GM12892 (cell line): ENCODE results near the gene KCNT2.
"Not testable (repeated sequence)": the region's sequence is repeated elsewhere in the genome, so short reads cannot be mapped to it uniquely, and the experiment has no call there.

Experiments
- DNase-seq: peaks from one replicate; pipeline ENCODE4 v3.0.0; 2011; ENCODE audit not compliant: insufficient read length
- FAIRE-seq: peaks from 2 replicates; lab custom pipeline; 2011; peaks lifted over from hg19 to GRCh38; lab: Jason Lieb, UNC
- POLR2A ChIP-seq: IDR thresholded peaks from 2 replicates; pipeline ENCODE4 v1.6.1; 2011; ENCODE audit warnings: low read depth, low read length, control low read depth
- POLR2AphosphoS5 ChIP-seq: IDR thresholded peaks from 2 replicates; pipeline ENCODE4 v1.6.1; 2011; ENCODE audit warnings: low read depth, low read length, control low read depth
- TAF1 ChIP-seq: IDR thresholded peaks from 2 replicates; pipeline ENCODE4 v1.6.1; 2011; ENCODE audit warnings: low read depth, mild to moderate bottlenecking, control low read depth, low read length, borderline replicate concordance

The KCNT2 gene

DNA sequence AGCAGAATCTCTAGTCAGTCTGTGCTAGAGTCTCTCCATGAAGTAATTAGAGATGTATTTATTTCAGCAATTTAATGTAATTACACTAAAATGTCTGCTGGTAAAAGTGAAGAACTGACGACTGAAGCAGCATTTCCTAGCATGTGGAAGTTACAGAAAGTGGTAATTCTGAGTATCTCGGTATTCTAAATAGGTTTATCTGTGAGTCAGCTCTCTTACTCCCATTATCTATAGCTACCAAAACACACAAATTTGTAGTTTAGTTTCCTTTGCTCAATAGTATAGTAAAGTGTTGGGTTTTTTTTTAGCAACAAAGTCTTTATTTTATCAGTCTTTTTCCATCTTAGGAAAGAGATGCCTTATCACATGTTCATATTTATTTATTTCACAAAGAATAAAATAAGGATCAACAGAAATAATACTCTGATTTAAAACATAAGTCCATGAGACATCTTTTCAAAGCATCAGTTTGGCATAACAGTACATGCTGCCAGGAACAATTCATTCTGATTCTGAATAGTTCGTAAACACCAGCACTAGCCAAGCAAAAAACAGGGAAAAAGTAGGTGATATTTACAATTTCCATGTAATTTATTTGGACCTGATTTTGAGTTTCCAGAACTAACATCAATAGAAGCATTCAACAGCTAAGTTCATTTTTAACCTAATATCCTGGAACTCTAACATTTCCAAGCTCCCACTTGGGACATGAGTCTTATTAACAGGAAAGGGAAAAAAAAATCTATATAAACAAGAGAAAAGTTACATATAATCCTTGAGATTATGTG is 76.3 kb downstream of the KCNT2 start:
- DNase-seq, result no peak
- TF ChIP-seq TAF1 (no peak), POLR2A (no peak), POLR2AphosphoS5 (no peak)
- no peak for FAIRE-seq

DNA sequence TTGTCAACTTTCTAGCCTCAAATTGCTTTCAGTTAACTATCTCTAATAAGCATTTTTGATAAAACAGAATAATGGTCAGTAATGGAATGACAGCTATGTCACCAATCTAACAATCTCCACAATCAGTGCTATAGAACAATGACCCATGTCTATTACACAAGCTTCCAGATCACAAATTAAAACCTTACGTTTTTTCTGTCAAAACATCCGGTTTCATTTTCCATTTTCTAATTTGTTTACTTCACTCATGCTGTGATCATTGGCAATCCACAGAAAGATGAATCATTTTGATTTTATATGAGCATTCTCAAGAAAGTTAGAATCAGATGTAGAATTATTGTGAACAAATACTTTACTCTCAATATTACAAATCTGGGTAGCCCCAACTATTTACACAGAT is 80.3 kb downstream of the KCNT2 start:
- no peak for TF ChIP-seq TAF1
- TF ChIP-seq POLR2A, result no peak
- TF ChIP-seq POLR2AphosphoS5, result no peak
- FAIRE-seq, result no peak
- DNase-seq, result no peak

DNA sequence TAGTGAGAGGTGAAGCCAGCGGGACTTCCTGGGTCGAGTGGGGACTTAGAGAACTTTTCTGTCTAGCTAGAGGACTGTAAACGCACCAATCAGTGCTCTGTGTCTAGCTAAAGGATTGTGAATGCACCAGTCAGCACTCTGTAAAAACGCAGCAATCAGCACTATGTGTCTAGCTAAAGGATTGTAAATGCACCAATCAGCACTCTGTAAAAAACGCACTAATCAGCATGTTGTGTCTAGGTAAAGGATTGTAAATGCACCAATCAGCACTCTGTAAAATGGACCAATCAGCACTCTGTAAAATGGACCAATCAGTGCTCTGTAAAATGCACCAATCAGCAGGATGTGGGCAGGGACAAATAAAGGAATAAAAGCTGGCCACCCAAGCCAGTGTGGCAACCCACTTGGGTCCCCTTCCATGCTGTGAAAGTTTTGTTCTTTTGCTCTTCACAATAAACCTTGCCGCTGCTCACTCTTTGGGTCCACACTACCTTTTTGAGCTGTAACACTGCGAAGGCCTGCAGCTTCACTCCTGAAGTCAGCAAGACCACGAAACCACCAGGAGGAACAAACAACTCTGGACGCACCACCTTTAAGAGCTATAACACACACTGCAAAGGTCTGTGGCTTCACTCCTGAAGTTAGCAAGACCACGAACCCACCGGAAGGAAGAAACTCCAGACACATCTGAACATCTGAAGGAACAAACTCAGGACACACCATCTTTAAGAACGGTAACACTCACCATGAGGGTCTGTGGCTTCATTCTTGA is 85.5 kb downstream of the KCNT2 start:
- FAIRE-seq, DNase-seq: not testable (repeated sequence)

DNA sequence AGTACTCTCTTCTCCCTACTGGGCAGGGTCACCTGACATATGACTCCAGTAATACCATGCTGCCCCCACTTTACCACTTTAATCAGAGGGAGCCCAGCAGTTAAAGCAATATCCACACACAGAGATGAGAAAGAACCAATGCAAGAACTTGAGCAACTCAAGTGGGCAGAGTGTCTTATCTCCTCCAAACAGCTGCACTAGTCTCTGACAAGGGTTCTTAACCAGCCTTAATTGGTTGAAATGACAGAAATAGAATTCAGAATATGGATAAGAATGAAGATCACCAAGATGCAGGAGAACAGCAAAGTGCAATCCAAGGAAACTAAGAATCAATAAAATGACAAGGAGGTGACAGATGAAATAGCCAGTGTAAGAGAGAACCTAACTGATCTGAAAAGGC is 91.0 kb downstream of the KCNT2 start:
- DNase-seq, result no peak
- FAIRE-seq, result no peak
- TF ChIP-seq POLR2AphosphoS5 (no peak), TAF1 (no peak), POLR2A (no peak)

DNA sequence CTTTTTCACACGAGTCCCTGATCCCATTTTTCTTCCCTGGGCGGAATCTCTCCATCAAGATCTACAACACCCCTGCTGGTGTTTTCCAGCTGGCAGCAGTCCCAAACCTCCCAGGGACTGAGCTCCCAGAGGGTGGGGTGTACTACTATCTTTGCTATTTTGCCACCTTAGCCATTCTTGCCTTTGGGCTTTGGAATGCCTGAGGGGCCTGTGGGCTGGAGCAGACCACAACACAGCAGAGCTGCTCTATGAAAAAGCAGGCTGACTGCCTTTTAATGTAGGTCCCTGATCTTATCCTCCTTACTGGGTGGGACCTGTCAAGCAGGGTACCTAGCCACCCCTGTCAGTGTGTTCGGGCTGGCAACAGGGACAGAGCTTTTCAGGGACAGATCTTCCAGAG is 91.9 kb downstream of the KCNT2 start:
- TF ChIP-seq TAF1 (no peak), POLR2AphosphoS5 (no peak), POLR2A (no peak)

DNA sequence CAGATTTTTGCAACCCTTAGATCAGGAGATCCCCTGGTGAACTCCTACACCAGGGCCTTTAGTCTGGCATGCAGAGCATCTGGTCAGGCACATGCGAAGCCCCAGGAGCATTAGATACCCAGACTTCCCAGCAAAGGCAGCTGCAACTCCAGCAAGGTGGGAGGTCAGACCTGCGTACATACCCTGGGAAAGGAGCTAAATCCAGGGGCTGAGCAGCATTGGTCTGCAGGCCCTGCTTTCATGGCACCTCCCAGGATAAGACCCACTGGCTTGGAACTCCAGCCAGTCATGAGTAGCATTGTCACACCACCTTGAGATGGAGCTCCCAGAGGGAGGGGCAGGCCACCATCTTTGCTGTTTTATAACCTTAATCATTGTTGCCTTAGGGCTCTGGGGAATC is 92.3 kb downstream of the KCNT2 start:
- TF ChIP-seq TAF1 (no peak), POLR2A (no peak), POLR2AphosphoS5 (no peak)
- no peak for DNase-seq
- FAIRE-seq, result no peak

More for the DNA sequence above, 91.9 kb downstream of the KCNT2 start:
- DNase-seq, result no peak
- no peak for FAIRE-seq

DNA sequence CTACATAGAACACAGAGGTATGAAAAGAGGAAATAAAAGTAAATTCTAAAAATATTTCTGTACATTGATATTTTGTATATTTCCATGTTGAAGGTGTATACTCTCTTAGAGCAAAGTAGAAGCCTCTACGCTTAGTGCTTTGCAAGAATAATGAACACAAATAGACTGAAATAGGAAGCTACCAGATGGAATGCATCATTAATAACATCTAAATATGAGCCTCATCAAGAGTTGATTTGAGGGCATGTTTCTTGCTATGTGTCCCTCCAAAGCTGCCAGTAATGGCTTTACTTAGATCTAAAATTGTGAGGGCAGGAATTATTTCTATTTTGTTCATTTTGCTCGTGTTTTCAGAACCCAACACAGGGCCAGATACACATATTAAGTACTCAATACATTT is 94.4 kb downstream of the KCNT2 start:
- FAIRE-seq, result no peak
- TF ChIP-seq POLR2AphosphoS5, result no peak
- DNase-seq, result no peak

DNA sequence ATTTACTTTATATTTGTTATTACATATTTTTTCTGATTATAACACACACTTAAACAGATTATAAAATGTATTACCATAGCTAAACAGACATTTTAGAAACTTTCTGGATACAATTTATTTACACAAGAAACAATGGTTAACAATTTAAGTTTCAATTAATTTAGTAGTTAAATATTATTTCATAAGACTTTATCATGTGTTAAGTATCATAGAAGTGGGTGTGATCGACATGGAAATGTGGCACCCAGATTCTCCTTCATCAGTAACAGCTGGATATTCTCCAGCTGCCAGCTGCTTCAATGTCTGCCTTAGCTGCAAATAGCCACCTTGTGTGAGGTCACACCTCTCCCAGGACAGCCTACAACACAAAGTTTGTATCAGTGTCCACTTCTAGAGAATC is 97.8 kb downstream of the KCNT2 start:
- FAIRE-seq, result no peak
- no peak for DNase-seq
- TF ChIP-seq TAF1 (no peak), POLR2A (no peak), POLR2AphosphoS5 (no peak)

DNA sequence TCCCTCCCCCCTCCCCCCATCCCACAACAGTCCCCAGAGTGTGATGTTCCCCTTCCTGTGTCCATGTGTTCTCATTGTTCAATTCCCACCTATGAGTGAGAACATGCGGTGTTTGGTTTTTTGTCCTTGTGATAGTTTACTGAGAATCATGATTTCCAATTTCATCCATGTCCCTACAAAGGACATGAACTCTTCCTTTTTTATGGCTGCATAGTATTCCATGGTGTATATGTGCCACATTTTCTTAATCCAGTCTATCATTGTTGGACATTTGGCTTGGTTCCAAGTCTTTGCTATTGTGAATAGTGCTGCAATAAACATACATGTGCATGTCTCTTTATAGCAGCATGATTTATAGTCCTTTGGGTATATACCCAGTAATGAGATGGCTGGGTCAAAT is 104.0 kb downstream of the KCNT2 start:
- FAIRE-seq, DNase-seq: not testable (repeated sequence)

DNA sequence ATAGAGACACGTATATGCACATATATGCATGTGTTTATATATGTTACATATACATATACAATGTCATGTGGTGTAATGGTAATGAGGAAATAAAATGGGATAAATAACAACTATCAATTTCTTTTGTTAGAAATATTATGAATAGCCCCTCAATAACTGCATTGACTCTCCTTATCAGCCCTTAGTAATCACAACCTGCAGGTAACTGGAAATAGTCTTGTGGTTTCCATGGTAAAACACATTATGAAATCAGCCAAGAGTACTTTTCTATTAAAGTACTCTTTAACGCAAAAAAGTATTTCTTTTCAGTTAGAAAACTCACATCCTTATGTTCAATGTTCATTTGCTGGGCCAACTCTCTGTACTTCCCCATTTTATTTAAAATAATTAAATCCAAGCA is 105.8 kb downstream of the KCNT2 start:
- FAIRE-seq, result no peak
- no peak for TF ChIP-seq TAF1
- no peak for TF ChIP-seq POLR2A
- no peak for TF ChIP-seq POLR2AphosphoS5
- no peak for DNase-seq

DNA sequence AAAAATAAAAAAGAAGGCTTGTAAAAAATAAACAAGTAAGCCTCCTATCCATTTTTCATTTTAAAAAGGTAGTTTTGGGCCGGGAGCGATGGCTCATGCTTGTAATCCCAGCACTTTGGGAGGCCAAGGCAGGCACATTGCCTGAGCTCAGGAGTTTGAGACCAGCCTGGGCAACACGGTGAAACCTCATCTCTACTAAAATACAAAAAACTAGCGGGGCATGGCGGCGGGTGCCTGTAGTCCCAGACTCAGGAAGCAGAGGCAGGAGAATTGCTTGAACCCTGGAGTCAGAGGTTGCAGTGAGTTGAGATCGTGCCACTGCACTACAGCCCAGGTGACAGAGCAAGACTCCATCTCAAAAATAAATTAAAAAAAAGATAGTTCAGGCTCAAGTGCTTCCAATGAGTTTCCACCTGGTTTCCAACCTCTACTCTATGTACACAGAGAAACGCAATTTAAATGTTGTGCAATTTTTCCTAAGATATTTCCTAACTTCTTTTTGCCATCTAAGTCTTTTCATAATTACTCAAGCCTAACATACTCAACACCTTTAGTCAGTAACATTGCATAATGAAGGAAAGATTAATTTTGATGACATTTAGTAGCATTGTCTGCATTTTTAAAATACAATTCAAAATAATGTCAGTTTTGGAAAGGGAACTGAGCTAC is 106.3 kb downstream of the KCNT2 start:
- FAIRE-seq (no peak), DNase-seq (no peak)
- TF ChIP-seq TAF1, result no peak
- TF ChIP-seq POLR2AphosphoS5, result no peak
- no peak for TF ChIP-seq POLR2A

DNA sequence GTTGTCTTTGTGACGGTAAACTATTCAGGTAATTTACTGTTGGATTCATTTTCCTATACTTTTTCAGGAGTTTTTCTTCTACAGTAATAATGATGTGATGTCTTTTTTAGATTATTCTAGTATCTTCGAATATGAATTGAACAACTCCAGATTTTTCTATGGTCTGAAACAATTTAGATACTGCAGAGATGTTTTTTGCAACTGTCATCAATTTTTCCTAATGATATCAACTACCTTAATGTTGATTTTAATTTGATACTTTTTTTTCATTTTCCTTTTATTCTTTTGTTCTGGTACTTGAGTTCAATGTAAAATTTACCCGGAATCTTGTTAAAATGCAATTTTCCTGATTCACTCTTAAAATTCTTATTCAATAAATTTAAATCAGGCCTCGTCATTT is 110.4 kb downstream of the KCNT2 start:
- no peak for TF ChIP-seq TAF1
- no peak for TF ChIP-seq POLR2AphosphoS5
- TF ChIP-seq POLR2A, result no peak
- no peak for FAIRE-seq
- no peak for DNase-seq
